Spleen (tissue), 11 donors: ENCODE measurements around the gene ADARB1. TPM values are rescaled to one million over a fixed set of nuclear protein-coding genes. Genes with fewer than 3 reads are reported as not detected.

Experiments
- DNase-seq: peaks from one replicate; pipeline ENCODE4 v3.0.0-alpha.2; 2020
- H3K27ac ChIP-seq, 8 donors: fragments of 200-600 bp; sonication (generic) in 7 of 8; 1 replicate in 4 of 8; 2 replicates in 4 of 8; pipeline versions ENCODE4 v1.5.0 to v1.8.0; 2016 to 2021; ENCODE audit warnings: inconsistent platforms in 4 of 8, mild to moderate bottlenecking in 4 of 8, moderate library complexity in 1 of 8
- H3K27me3 ChIP-seq, 7 donors: fragments of 200-600 bp; sonication (generic) in 6 of 7; replicated peaks in 1 of 7; 1 replicate in 4 of 7; 2 replicates in 3 of 7; pipeline versions ENCODE4 v1.5.0 to v1.8.0; 2016 to 2021; ENCODE audit warnings: inconsistent platforms in 3 of 7, mild to moderate bottlenecking in 1 of 7
- H3K36me3 ChIP-seq, 6 donors: fragments of 200-600 bp; sonication (generic) in 5 of 6; 1 replicate in 4 of 6; 2 replicates in 2 of 6; pipeline versions ENCODE4 v1.5.0 to v1.8.0; 2016 to 2021; ENCODE audit warnings: inconsistent platforms in 2 of 6
- H3K4me1 ChIP-seq, 6 donors: fragments of 200-600 bp; sonication (generic) in 5 of 6; 1 replicate in 3 of 6; 2 replicates in 3 of 6; pipeline versions ENCODE4 v1.5.0 to v1.8.0; 2016 to 2021; ENCODE audit warnings: inconsistent platforms in 3 of 6
- H3K4me3 ChIP-seq, 8 donors: fragments of 200-600 bp; sonication (generic) in 7 of 8; 1 replicate in 4 of 8; 2 replicates in 4 of 8; pipeline versions ENCODE4 v1.5.0 to v1.8.0; 2016 to 2021; ENCODE audit warnings: inconsistent platforms in 4 of 8, mild to moderate bottlenecking in 4 of 8, moderate library complexity in 2 of 8
- H3K9me3 ChIP-seq, 8 donors: fragments of 200-600 bp; sonication (generic) in 7 of 8; 1 replicate in 4 of 8; 2 replicates in 4 of 8; pipeline versions ENCODE4 v1.5.0 to v1.8.0; 2016 to 2021; ENCODE audit warnings: inconsistent platforms in 4 of 8
- POLR2A ChIP-seq, 3 donors: fragments of 450-650 bp; IDR thresholded peaks; one replicate each; pipeline ENCODE4 v1.5.1; 2017; ENCODE audit warnings: antibody characterized with exemption in 3 of 3, mild to moderate bottlenecking in 1 of 3
- POLR2AphosphoS5 ChIP-seq, 3 donors: sonication (generic); formaldehyde crosslinking; IDR thresholded peaks; one replicate each; pipeline ENCODE4 v1.5.1; 2017; ENCODE audit warnings: antibody characterized with exemption in 3 of 3
- WGBS, 5 donors: extraction: QIAGEN DNeasy Blood & Tissue Kit in 3 of 5; methylation state at CpG; one replicate each; pipeline versions ENCODE4 v1.1.5 to v1.1.7; 2013 to 2018; 5-methylcytosine and 5-hydroxymethylcytosine counted together
- intact Hi-C: fragments of 100-400 bp; cut with DNase I; formaldehyde crosslinking; loops from one replicate; pipeline ENCODE4 v1.15.0; 2023; ENCODE audit warnings: low total_unique reads
- polyA plus RNA-seq, 3 donors: library from polyadenylated mRNA; stranded (reverse); fragments of 200-250 nt; gene quantifications; one replicate each; pipeline ENCODE4 v1.2.1, GENCODE V29; 2013
- total RNA-seq, 7 donors: library from RNA; depleted of rRNA in 3 of 7; stranded (reverse); fragments of >200 nt in 3 of 7; fragmentation: NEBNext Ultra II Directional in 4 of 7; extraction: Animal tissue kit (Norgen Biotek cat#: 25700) in 4 of 7; gene quantifications; one replicate each; pipeline versions ENCODE4 v1.1.0 to v1.2.1, GENCODE V29; 2016 to 2021
- TF ChIP-seq, protein P1 (sequence below), 11 experiments: fragments of 200-600 bp in 7 of 11; fragments of 450-650 bp in 4 of 11; sonication (generic) in 4 of 11; IDR thresholded peaks in 8 of 11; conservative IDR thresholded peaks in 3 of 11; 1 replicate in 7 of 11; 2 replicates in 4 of 11; pipeline versions ENCODE4 v1.4.0 to v1.8.0; 2016 to 2021; ENCODE audit warnings: antibody characterized with exemption in 11 of 11, inconsistent platforms in 4 of 11, mild to moderate bottlenecking in 1 of 11
- donor health status: healthy with polysubstance abuse.
- donor health status: DM: no; HTN: no; CAD: no; lungs with moderate emphysema.
- donor health status: DM: no; HTN: no; CAD: no.
- donor health status: Bipolar disorder and iron deficiency.
- donor health status: healthy.
- donor health status: DM: no; HTN: no; CAD: no.
- donor health status: DM: yes; HTN: yes; CAD: no.

The ADARB1 gene
- total and polyA plus RNA-seq, 10 donors = 9.1 to 50.8 (median 29.0) TPM

DNA sequence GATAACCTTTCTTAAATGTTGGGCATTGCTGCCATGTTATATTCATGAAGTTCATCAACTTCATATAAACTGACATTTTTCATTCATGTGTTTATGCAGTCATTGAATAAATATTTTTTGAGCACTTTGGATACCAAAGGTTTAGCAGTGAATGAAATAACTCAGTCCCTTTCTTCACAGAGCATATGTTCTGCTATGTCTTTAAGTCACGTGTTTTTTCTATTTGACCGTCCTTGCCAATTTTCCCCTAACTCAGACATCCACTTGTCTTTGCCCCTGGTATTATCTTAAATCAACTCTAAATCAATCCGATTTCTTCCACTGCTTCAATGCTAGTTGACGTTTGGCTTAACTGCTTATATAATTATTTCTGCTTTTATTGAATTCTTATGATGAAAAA lies 16.6 kb downstream of the ADARB1 start:
- Histone ChIP-seq H3K4me1 (peaks cover 38 to 99% (median 74%) of the 10 kb centered on the region in 6 donors), H3K4me3 (no peak overlapping the region), H3K36me3 (no peaks in the 10 kb centered on the region), H3K27me3 (no peaks in the 10 kb centered on the region), H3K27ac (no peak overlapping the region), H3K9me3 (no peaks in the 10 kb centered on the region)
- 79 to 90% (median 84%) methylated on average over 4 of the region's 4 CpGs for WGBS, 5 donors
- DNase-seq = no peak
- intact Hi-C loops = no loop called here
- TF ChIP-seq, protein P1, sequence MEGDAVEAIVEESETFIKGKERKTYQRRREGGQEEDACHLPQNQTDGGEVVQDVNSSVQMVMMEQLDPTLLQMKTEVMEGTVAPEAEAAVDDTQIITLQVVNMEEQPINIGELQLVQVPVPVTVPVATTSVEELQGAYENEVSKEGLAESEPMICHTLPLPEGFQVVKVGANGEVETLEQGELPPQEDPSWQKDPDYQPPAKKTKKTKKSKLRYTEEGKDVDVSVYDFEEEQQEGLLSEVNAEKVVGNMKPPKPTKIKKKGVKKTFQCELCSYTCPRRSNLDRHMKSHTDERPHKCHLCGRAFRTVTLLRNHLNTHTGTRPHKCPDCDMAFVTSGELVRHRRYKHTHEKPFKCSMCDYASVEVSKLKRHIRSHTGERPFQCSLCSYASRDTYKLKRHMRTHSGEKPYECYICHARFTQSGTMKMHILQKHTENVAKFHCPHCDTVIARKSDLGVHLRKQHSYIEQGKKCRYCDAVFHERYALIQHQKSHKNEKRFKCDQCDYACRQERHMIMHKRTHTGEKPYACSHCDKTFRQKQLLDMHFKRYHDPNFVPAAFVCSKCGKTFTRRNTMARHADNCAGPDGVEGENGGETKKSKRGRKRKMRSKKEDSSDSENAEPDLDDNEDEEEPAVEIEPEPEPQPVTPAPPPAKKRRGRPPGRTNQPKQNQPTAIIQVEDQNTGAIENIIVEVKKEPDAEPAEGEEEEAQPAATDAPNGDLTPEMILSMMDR (IDR thresholded peaks at IDR 0.05 in 8 of 11, conservative IDR thresholded peaks at IDR 0.05 in 3 of 11) = no peak
- TF ChIP-seq POLR2A (IDR thresholded peaks at IDR 0.05) (no peak), POLR2AphosphoS5 (IDR thresholded peaks at IDR 0.05) (no peak)

DNA sequence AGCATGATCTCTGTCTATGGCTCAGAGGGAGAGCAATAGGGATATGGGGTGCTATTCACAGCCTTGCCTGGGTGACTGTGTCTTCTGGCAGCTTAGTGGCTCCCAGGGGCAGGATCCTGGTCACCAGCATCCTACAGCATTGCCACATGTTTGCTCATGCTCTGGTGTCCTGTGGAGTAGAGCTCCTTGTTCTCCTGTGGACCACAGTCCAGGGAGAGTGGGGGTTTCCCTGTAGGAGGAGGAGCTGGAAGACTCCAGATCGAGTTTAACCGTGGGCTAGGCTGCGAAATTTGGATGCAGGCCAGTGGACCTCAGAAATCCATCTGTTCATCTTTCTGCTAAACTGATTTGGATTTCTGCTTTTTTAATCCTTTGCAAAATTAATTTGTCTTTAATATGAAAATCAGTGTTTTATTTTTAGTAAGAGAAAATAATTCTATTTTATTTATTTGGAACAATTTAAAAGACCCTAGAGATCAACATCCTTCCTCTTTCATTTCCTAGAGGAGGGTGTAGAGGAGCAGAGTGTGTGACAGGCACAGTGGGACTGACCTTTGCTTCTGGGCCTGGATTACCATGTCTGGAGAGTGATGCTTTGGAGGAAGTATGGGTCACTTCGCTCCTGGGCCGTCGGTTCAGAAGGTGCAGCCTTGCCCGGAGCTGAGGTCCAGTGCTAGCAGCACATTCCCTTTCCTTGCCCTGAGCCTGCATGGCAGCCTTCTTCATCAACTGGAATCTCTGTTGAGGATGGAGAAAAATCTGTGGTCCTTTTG lies 17.4 kb downstream of the ADARB1 start:
- peaks cover 40 to 99% (median 74%) of the 10 kb centered on the region in 6 donors for H3K4me1 ChIP-seq

DNA sequence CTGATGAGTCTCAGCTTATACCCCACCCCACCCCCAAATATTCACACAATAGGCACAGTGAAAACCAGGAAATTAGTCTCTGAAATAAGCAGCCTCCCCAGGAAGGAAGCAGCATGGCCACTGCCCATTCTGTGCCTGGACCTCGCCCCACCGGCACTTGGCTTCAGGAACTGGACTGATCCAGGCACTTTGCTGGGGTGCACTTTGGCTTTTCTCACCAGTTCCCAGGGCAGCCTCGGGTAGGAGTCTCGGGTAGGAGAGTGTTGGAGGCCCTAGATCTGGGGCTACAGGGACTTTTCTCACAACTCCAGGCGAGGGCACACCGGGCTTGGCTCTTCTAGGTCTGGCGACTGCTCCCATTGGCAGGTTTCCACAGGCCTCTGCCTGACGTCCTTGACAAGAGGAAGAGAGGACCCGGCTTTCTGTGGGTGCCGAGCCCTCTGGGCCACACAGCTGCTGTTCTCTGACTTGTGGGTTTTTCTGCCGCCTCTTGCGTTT lies 18.7 kb downstream of the ADARB1 start:
- 31 to 52% (median 39%) methylated on average over 12 of the region's 12 CpGs for WGBS, 5 donors

More for the DNA sequence above, 17.4 kb downstream of the ADARB1 start:
- WGBS, 5 donors = 43 to 57% (median 51%) methylated on average over 7 of the region's 7 CpGs
- no peaks in the 10 kb centered on the region for H3K27me3 ChIP-seq
- intact Hi-C loops = no loop called here
- no peaks in the 10 kb centered on the region for H3K9me3 ChIP-seq
- DNase-seq = no peak
- H3K27ac ChIP-seq = peak overlapping the region in 6 of 8 donors; percentile 6 to 81 (median 72)
- H3K4me3 ChIP-seq = no peak overlapping the region
- H3K36me3 ChIP-seq = no peaks in the 10 kb centered on the region
- TF ChIP-seq POLR2AphosphoS5 (IDR thresholded peaks at IDR 0.05) = no peak
- TF ChIP-seq, protein P1 (IDR thresholded peaks at IDR 0.05 in 8 of 11, conservative IDR thresholded peaks at IDR 0.05 in 3 of 11) = no peak
- TF ChIP-seq POLR2A (IDR thresholded peaks at IDR 0.05) = no peak

More for the DNA sequence above, 18.7 kb downstream of the ADARB1 start:
- Histone ChIP-seq H3K36me3 (no peaks in the 10 kb centered on the region), H3K4me3 (peak overlapping the region in 1 of 8 donors; percentile 24), H3K27ac (peak overlapping the region in 7 of 8 donors; percentile 24 to 81 (median 71)), H3K4me1 (peaks cover 36 to 99% (median 67%) of the 10 kb centered on the region in 6 donors), H3K9me3 (no peaks in the 10 kb centered on the region), H3K27me3 (no peaks in the 10 kb centered on the region)
- TF ChIP-seq POLR2A (IDR thresholded peaks at IDR 0.05) = no peak
- TF ChIP-seq, protein P1 (IDR thresholded peaks at IDR 0.05 in 8 of 11, conservative IDR thresholded peaks at IDR 0.05 in 3 of 11) = no peak
- peak; percentile 48 to 82 (median 78) for TF ChIP-seq POLR2AphosphoS5 (IDR thresholded peaks at IDR 0.05)
- intact Hi-C loops = no loop called here
- peak; percentile 79 for DNase-seq
